Subcutaneous preadipocyte (primary cell): ENCODE measurements around the gene ONECUT2. TPM values are rescaled to one million over a fixed set of nuclear protein-coding genes. Genes with fewer than 3 reads are reported as not detected.

Experiments
- total RNA-seq: library from RNA; depleted of rRNA; stranded (reverse); fragments of >200 nt; gene quantifications from 2 replicates; pipeline ENCODE4 v1.2.3, GENCODE V29; 2012

The ONECUT2 gene
- total RNA-seq, result under 0.01 TPM in 2 replicates

GRCh38 chr18:57434536-57435494 lies at the start of gene ONECUT2:
ONECUT2 (plus strand) TSS chr18:57435374; CDS start chr18:57435717, 343 bp downstream.

Other genes starting within 250 kb of the ONECUT2 start
- gene ST8SIA3, start 82.8 kb upstream of the ONECUT2 start, total RNA-seq, result not detected in 2 replicates
- 26.8 and 28.7 TPM in 2 replicates for gene FECH, start 151.3 kb downstream of the ONECUT2 start, total RNA-seq
- gene NARS1, start 186.5 kb downstream of the ONECUT2 start, total RNA-seq, result 122 and 125 TPM in 2 replicates